ENCODE data around the gene COL19A1.
"Not testable (repeated sequence)": the region's sequence is repeated elsewhere in the genome, so short reads cannot be mapped to it uniquely, and the experiment has no call there.

COL19A1 gene

GRCh38 chr6:69900869-69901268 is 34.5 kb downstream of the COL19A1 start:
- no peak for DNase-seq (ENCODE audit: low spot score)

DNA sequence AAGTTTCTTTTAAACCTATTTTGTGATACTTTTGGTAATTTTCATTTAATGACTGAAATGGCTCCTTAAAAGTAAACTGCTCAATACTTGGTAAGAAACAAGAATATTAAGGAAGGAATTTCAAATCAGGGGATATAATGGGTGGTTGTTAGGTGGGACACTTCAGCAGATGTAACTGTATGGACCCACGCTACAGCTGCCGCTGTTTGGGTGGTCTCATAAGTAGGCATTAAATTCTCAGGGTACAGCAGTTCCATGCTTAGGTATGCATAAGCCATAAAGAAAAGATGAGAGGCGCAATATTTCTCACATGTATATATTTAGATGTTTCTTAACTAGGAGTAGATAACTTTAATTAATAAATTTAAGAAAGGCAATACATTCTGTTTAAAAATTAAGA is 35.0 kb downstream of the COL19A1 start:
- DNase-seq (ENCODE audit: low spot score), result no peak

DNA sequence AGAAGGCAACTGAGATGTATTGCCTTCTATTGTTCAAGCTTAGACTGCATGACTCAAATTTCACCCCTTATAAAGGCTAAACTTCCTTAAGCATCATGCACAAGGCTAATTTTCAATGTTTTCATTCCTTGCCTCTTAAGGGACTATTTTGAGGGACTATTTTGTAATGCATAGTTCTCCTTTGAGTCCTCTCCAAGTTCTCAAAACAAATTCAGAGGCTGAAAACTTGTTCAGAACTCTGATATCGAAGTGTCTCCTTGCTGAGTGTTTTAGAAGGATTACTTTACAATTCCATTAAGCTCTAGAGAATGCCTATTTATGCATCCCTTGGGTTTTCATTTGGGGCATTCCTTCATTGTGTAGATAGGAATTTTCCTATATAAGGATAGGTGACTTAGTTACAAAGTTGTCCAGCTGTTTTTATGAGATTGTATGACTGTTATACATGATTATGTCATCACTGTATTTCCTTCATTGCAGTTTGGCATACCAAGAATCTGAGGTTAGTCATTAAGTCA is 41.7 kb downstream of the COL19A1 start:
- no peak for DNase-seq (ENCODE audit: low spot score)

DNA sequence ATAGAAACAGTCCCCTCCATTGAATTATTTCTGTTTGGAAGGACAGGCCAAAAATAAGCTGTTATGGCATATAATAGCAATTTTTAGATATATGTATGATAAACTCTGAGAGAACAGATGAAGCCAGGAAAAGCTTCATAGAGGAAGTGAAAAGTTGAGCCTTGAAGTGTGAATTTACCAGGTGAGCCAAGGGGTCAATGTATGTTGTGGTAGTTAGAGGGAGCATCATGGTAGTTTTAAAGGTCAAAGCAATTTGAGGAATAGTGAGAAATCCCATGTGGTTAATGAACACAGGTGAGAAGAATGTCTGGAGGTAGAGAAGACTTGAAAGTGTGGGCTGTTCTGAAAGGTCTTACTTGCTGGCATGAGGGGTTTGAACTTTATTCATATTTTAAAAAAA is 47.0 kb downstream of the COL19A1 start:
- DNase-seq (ENCODE audit: low spot score), result no peak

- DNase-seq (ENCODE audit: low spot score), result no peak
Observed at GRCh38 chr6:69914015-69914485, 47.7 kb downstream of the COL19A1 start.

DNA sequence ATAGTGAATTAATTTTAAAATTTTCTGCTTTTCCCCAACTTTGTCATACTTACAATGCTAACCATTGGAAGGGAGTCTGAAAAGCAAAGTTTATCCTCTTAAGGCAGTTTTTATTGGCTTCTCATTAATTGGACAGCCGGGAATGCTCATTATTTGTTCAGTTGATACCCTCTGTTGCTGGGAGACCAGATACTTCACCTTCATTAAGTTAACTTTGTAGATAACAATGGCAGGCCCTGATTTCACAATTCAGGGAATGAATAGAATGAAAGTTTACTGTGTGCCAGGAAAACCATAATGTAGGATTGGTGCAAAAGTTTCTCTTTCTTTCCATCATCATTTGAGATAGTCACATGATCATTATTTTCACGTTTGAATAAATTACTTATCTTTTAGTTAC is 49.0 kb downstream of the COL19A1 start:
- no peak for DNase-seq (ENCODE audit: low spot score)

DNA sequence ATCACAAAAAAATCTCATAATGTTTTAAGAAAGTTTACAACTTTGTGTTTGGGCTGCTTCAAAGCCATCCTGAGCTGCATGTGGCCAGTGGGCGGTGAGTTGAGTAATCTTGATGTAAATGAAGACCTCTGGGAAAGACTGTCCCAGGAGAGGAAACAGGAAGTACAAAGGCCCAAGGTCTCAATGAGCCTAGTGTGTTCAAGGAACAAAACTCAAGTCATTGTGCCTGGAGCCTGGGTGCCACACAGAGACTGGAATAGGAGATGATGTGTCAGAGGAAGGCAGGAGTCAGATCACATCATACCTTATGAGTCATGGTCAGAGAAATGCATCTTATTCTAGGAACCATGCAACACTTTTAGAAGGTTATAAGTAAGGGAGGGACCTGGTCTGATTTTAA is 51.5 kb downstream of the COL19A1 start:
- DNase-seq (ENCODE audit: low spot score), result no peak

GRCh38 chr6:69918813-69919475 is 52.6 kb downstream of the COL19A1 start:
- DNase-seq (ENCODE audit: low spot score), result no peak

DNA sequence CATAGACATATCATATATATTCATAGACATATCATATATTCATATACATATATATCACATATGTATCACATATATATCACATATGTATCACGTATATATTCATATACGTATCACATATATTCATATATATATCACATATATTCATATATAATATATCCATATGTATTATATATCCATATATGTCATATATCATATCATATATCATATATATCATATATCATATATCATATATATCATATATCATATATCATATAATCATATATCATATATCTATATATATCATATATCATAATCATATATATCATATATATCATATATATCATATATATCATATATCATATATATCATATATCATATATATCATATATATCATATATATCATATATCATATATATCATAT is 54.7 kb downstream of the COL19A1 start:
- not testable (repeated sequence) for DNase-seq (ENCODE audit: low spot score)

- not testable (repeated sequence) for DNase-seq (ENCODE audit: low spot score)
Observed at GRCh38 chr6:69921611-69922010, 55.3 kb downstream of the COL19A1 start.

DNA sequence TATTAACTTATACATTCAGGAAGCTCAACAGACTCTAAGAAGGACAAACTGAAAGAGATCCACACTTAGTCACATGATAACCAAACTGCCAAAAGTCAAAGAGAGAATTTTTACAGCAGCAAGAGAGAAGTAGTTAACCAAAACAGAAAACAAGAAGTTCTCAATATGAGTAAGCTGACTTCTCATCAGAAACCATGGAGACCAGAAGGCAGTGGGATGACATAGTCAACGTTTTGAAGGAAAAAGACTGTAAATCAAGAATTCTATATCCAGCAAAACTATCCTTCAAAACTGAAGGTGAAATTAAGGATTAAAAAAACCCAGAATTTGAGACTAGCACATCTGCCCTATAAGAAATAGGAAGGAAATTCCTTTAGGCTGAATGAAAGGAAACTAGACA is 60.4 kb downstream of the COL19A1 start:
- no peak for DNase-seq (ENCODE audit: low spot score)

DNA sequence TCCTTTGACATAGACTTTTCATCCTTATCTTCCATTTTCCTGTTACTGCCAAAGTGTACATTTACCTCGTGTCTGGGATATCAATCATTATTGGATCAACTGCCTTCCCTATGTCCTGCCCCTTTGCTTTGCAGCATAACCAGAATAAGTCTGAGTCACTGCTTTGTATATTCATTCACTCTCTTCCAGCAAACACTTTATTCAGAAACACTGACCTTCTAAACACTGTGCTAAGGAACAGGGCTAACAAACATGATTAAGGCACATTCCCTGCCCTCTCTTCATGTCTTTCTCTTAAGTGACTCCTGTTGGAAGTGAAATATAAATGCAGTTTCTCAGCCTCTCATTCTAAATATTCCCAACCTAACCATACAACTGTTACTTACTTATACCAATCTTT is 66.9 kb downstream of the COL19A1 start:
- no peak for DNase-seq (ENCODE audit: low spot score)

DNA sequence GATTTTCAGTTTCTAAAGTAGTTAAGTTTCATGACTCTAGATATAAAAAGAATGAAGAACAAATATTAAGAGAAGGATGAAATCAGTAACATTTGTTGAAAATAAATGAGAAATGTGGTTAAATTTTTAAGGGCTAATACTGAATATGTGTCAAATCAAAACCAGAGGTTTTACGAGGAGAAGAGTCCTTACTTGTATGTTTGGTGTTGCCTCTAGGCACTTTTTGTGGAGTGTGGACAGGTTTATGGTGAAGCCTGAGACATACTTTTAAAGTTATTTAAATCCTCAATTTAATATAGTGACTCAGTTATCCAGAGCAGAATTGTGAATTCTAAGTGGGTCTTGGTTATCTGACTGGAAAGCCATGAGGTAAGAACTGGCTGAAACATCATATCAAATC is 68.7 kb downstream of the COL19A1 start:
- no peak for DNase-seq (ENCODE audit: low spot score)

GRCh38 chr6:69936674-69937363 is 70.5 kb downstream of the COL19A1 start:
- no peak for DNase-seq (ENCODE audit: low spot score)

DNA sequence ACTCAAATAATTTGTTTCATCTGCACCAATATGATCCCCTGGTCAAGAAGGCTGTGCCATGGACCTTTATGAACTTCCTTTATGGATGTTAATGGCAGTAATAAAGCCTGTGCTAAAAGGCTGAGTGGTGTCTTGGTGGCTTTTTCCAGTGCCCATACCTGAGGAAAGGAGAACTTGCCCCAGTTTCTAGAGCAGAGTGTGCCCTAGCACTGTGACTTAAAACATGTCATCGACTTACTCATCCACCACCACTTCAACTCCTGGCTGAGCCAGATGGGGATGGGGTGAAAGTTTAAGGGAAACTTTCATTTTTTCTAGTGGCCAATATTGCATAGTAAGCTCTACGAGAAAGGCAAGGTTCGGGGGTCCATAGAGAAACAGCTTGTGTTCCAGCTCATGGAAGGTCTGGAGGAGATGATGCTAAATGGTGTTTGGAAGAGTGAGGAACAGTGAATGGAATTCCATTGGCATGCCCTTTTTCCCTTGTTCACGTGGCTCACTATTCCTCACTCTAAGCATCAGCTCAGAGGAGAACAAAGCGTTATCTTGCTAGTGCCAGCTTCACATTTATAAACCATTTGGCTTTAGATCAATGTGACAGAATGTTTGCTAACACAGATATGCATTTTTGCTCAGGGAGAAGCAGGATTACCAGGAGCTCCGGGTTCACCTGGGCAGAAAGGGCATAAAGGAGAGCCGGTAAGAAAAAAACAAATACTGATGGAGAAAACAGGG is 71.2 kb downstream of the COL19A1 start:
- DNase-seq (ENCODE audit: low spot score), result no peak

DNA sequence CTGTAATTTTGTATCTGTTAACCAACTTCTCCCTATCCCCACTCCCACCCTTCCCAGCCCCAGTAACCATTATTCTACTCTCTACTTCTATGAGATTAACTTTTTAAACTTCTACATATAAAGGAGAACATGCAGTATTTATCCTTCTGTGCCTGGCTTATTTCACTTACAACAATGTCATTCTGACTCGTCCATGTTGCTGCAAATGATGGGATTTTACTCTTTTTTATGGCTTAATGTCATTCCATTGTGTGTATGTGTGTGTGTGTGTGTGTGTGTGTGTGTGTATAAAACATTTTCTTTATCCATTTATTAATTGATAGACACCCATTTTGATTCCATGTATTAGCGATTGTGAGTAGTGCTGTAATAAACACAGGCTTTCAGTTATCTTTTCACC is 76.1 kb downstream of the COL19A1 start:
- no peak for DNase-seq (ENCODE audit: low spot score)

GRCh38 chr6:69945192-69945591 is 78.8 kb downstream of the COL19A1 start:
- DNase-seq (ENCODE audit: low spot score), result no peak

DNA sequence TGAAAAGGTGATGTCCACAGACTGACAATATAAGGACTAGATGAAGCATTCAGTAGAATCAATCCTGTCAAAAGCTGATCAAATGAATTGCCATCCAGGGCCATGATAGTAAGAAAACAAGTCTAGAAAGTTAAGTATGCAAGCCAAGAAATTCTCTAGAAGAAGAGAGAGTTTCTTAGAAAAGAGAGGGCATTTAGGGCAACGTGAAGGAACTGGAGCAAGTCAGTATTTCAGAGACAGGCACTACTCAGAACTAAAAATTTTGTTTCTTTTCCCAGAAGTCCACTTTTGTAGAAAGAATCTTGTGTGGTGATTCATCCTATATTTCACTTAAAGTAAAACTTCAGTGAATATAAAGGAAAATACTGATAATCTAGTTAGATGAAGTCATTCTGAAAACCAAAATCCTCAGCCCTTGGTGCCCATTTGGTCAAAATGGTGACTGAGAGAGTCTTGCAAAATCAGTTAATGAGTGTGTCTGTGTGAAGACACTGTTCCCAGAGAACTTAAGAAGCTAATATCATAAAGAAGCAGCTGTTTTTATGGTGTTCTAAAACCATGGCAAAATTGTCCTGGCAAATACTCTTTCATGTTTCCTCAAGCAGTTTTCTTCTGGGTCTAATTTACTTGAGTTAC is 82.2 kb downstream of the COL19A1 start:
- no peak for DNase-seq (ENCODE audit: low spot score)

- peak; percentile 15 for DNase-seq (ENCODE audit: low spot score)
Observed at GRCh38 chr6:69953491-69953890, 87.1 kb downstream of the COL19A1 start.

- DNase-seq (ENCODE audit: low spot score), result no peak
Observed at GRCh38 chr6:69954733-69955132, 88.4 kb downstream of the COL19A1 start.

DNA sequence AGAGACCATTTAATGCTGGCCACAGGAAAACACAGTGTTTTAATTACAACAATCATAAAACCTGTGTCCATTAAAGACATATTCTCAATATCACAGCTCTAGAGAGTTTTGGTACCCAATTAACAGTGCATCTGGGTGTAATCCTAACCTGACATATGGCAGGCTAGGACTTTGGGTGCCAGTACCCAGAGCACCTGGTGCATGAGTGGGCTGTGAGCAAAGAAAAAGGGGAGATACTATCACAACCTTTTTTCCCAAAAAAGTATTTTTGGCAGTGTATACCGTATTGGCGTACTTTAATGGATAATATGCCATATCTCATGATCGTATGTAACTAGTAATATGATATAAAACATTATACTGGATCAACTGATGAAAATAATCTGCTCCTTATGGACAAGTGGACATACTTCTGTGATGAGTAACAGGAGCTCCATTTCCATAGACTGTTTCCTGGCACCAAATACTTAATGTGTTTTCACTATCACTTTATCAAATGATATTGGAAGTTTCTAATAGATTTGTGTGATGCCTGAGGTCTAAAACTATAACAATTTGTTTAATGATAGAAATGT is 91.7 kb downstream of the COL19A1 start:
- no peak for DNase-seq (ENCODE audit: low spot score)

- DNase-seq (ENCODE audit: low spot score), result no peak
Observed at GRCh38 chr6:69958978-69959377, 92.6 kb downstream of the COL19A1 start.

Measured in pons (tissue), 1 donor.